Umbilical cord (tissue), 2 donors: ENCODE data around the gene MAFG. TPM values are rescaled to one million over a fixed set of nuclear protein-coding genes. Genes with fewer than 3 reads are reported as not detected.

Experiments
- DNase-seq: peaks from one replicate; pipeline ENCODE4 v3.0.0-alpha.2; 2015; ENCODE audit warnings: low spot score
- total RNA-seq: library from RNA; depleted of rRNA; stranded (reverse); fragments of >200 nt; gene quantifications from one replicate; pipeline ENCODE4 v1.2.3, GENCODE V29; 2014; ENCODE audit warnings: low replicate concordance; ENCODE audit not compliant: insufficient read depth

MAFG gene
- total RNA-seq, 1 donor from 2014 or later, result 8.4 TPM

DNA sequence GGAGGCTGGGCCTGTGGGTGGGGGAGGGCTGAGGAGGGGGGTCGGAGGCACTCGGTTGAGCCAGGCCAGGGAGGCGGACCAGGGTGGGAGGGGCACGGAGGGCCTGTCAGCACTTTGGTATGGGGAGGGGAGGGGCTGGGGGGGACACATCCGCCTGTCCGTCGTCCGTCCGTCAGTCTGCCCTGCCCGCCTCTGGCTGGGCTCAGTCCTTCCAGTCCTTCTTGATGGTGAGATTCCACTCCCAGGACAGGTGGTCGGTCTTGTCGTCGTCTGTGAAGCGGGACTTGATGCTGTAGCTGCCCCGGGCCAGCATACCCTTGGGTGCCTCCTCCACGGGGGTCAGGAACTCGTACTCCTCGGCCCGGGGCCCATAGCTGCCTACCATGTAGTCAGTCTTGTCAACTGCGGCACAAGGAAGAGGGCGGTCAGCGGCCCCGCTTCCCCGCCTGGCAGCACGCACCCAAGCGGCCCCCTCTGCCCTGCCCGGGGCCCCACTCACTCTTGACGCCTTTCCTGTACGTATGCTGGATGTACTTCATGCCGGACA is 58.8 kb downstream of the MAFG start:
- peak; percentile 87 for DNase-seq

Other genes with a start within 250 kb of the MAFG start
- 21.2 TPM for gene ARL16, start 243.9 kb downstream of the MAFG start, total RNA-seq
- 48.9 TPM for gene HGS, start 243.7 kb downstream of the MAFG start, total RNA-seq
- gene MRPL12, start 224.4 kb downstream of the MAFG start, total RNA-seq, result not detected
- gene SLC25A10, start 215.5 kb downstream of the MAFG start, total RNA-seq, result 3.1 TPM
- 2.9 TPM for gene GCGR, start 123.6 kb downstream of the MAFG start, total RNA-seq
- 64.0 TPM for gene MCRIP1, start 94.4 kb downstream of the MAFG start, total RNA-seq
- 4.1 TPM for gene PPP1R27, start 92.7 kb downstream of the MAFG start, total RNA-seq
- 844 TPM for gene P4HB, start 67.2 kb downstream of the MAFG start, total RNA-seq
- gene ARHGDIA, start 56.4 kb downstream of the MAFG start, total RNA-seq, result 57.5 TPM
- gene ALYREF, start 36.1 kb downstream of the MAFG start, total RNA-seq, result 96.8 TPM
- 103 TPM for gene ANAPC11, start 36.0 kb downstream of the MAFG start, total RNA-seq
- gene NPB, start 25.5 kb downstream of the MAFG start, total RNA-seq, result 1.4 TPM
- 21.2 TPM for gene PCYT2, start 16.3 kb downstream of the MAFG start, total RNA-seq
- 9.9 TPM for gene SIRT7, start 9.6 kb downstream of the MAFG start, total RNA-seq
- 77.5 TPM for gene PYCR1, start 9.6 kb upstream of the MAFG start, total RNA-seq
- gene MYADML2, start 19.5 kb upstream of the MAFG start, total RNA-seq, result 0.72 TPM
- not detected for gene NOTUM, start 33.5 kb upstream of the MAFG start, total RNA-seq
- gene ASPSCR1, start 49.9 kb upstream of the MAFG start, total RNA-seq, result 24.1 TPM
- 1.2 TPM for gene CENPX, start 95.1 kb upstream of the MAFG start, total RNA-seq
- 4.6 TPM for gene LRRC45, start 95.6 kb upstream of the MAFG start, total RNA-seq
- gene RAC3, start 103.9 kb upstream of the MAFG start, total RNA-seq, result 8.7 TPM
- 22.4 TPM for gene DCXR, start 110.0 kb upstream of the MAFG start, total RNA-seq
- 33.2 TPM for gene RFNG, start 124.1 kb upstream of the MAFG start, total RNA-seq
- 39.7 TPM for gene GPS1, start 124.2 kb upstream of the MAFG start, total RNA-seq
- gene DUS1L, start 138.1 kb upstream of the MAFG start, total RNA-seq, result 83.3 TPM
- gene FASN, start 170.5 kb upstream of the MAFG start, total RNA-seq, result 14.2 TPM